ENCODE results near the gene TMC8. TPM values are rescaled to one million over a fixed set of nuclear protein-coding genes. Genes with fewer than 3 reads are reported as not detected.
A peak's percentile ranks its signal among the peaks of the same experiment; 100 is the strongest.
"Not testable (repeated sequence)": the region's sequence is repeated elsewhere in the genome, so short reads cannot be mapped to it uniquely, and the experiment has no call there.

The TMC8 gene
- total RNA-seq, 4 donors from 2014 or later: 1.3 to 5.3 (median 2.3) TPM

GRCh38 chr17:78135858-78136500, 5.4 kb downstream of the TMC8 start:
- H3K9me3 ChIP-seq: no peaks in the 10 kb centered on the region
- 94% methylated on average over 9 of the region's 9 CpGs for WGBS
- H3K27ac ChIP-seq (replicated peaks in 1 of 4): no peak overlapping the region
- no peaks in the 10 kb centered on the region for H3K36me3 ChIP-seq
- no peak for TF ChIP-seq CTCF (IDR thresholded peaks at IDR 0.05)
- no peak for TF ChIP-seq POLR2AphosphoS5 (IDR thresholded peaks at IDR 0.05)
- no peak for TF ChIP-seq EP300 (IDR thresholded peaks at IDR 0.05)
- TF ChIP-seq POLR2A (IDR thresholded peaks at IDR 0.05; ENCODE audit: low read depth): no peak
- H3K27me3 ChIP-seq: peaks cover 5 to 16% (median 8%) of the 10 kb centered on the region in 4 donors
- DNase-seq (ENCODE audit: extremely low spot score): no peak
- H3K4me3 ChIP-seq: no peak overlapping the region
- peaks cover 16 to 39% (median 34%) of the 10 kb centered on the region in 4 donors for H3K4me1 ChIP-seq
- intact Hi-C loops (cut with DNase I): no loop called here

- intact Hi-C loops (cut with DNase I): no loop called here
Measured at GRCh38 chr17:78137392-78138203, 7.0 kb downstream of the TMC8 start.

GRCh38 chr17:78138204-78139060, 7.9 kb downstream of the TMC8 start:
- 92% methylated on average over 14 of the region's 17 CpGs for WGBS
- DNase-seq (ENCODE audit: extremely low spot score): no peak
- H3K4me3 ChIP-seq: no peak overlapping the region
- intact Hi-C loops (cut with DNase I): no loop called here
- no peaks in the 10 kb centered on the region for H3K27me3 ChIP-seq
- peaks cover 6 to 38% (median 29%) of the 10 kb centered on the region in 4 donors for H3K4me1 ChIP-seq
- H3K27ac ChIP-seq (replicated peaks in 1 of 4): no peak overlapping the region
- no peaks in the 10 kb centered on the region for H3K9me3 ChIP-seq
- no peaks in the 10 kb centered on the region for H3K36me3 ChIP-seq
- no peak for TF ChIP-seq EP300 (IDR thresholded peaks at IDR 0.05)
- no peak for TF ChIP-seq CTCF (IDR thresholded peaks at IDR 0.05)
- TF ChIP-seq POLR2A (IDR thresholded peaks at IDR 0.05; ENCODE audit: low read depth): no peak
- TF ChIP-seq POLR2AphosphoS5 (IDR thresholded peaks at IDR 0.05): no peak

More at GRCh38 chr17:78137392-78138203, 7.0 kb downstream of the TMC8 start:
- 82% methylated on average over 12 of the region's 26 CpGs for WGBS
- Histone ChIP-seq H3K4me1 (peaks cover 6 to 36% (median 30%) of the 10 kb centered on the region in 4 donors), H3K27me3 (peaks cover 0 to under 1% (median 0%) of the 10 kb centered on the region in 4 donors), H3K9me3 (no peaks in the 10 kb centered on the region), H3K27ac (replicated peaks in 1 of 4) (no peak overlapping the region), H3K4me3 (no peak overlapping the region), H3K36me3 (no peaks in the 10 kb centered on the region)
- TF ChIP-seq EP300 (IDR thresholded peaks at IDR 0.05) (no peak), CTCF (IDR thresholded peaks at IDR 0.05) (peak in 1 of 3 experiments; percentile 4), POLR2AphosphoS5 (IDR thresholded peaks at IDR 0.05) (no peak), POLR2A (IDR thresholded peaks at IDR 0.05; ENCODE audit: low read depth) (no peak)
- DNase-seq (ENCODE audit: extremely low spot score): no peak

GRCh38 chr17:78139861-78140168, 9.2 kb downstream of the TMC8 start:
- peaks cover 20 to 41% (median 37%) of the 10 kb centered on the region in 4 donors for H3K4me1 ChIP-seq
- DNase-seq (ENCODE audit: extremely low spot score); H3K27me3 ChIP-seq; H3K4me3 ChIP-seq; H3K9me3 ChIP-seq; H3K27ac ChIP-seq (replicated peaks in 1 of 4); H3K36me3 ChIP-seq; intact Hi-C loops (cut with DNase I): not testable (repeated sequence)
- WGBS: 88% methylated on average over 12 of the region's 12 CpGs

Data from esophagus muscularis mucosa (tissue), 4 donors.